HCT116 (cell line): Measurements from ENCODE around the gene PTPN23. TPM values are rescaled to one million over a fixed set of nuclear protein-coding genes. Genes with fewer than 3 reads are reported as not detected.

Experiments
- ATAC-seq: fragments of 200-7000 bp; cut with Tn5 transposase; 2 replicates; pipeline ENCODE4 v1.9.1; 2020; ENCODE audit warnings: mild to moderate bottlenecking, moderate library complexity
- BruUV-seq: library from RNA; stranded (reverse); fragments of 400-500 nt; replicated peaks from 2 replicates; lab custom pipeline; 2021; lab: Mats Ljungman, UMichigan
- CTCF ChIA-PET: fragments of 300-600 bp; sonication (Branson Sonifier 250); formaldehyde crosslinking; loops from one replicate; lab custom pipeline; 2021; ENCODE audit warnings: antibody characterized with exemption; lab: Charles Lee
- POLR2A ChIA-PET: fragments of 300-600, 350-600 bp; sonication (Branson Sonifier 250); formaldehyde crosslinking; loops from one replicate; lab custom pipeline; 2021; ENCODE audit warnings: antibody characterized with exemption; lab: Charles Lee
- RAD21 ChIA-PET, 2 experiments: fragments of 300-600 bp; sonication (Branson Sonifier 250); formaldehyde crosslinking; loops; one replicate each; lab custom pipeline; 2023; ENCODE audit warnings: low total read pairs in 2 of 2; ENCODE audit not compliant: uncharacterized antibody in 2 of 2, unreplicated experiment in 2 of 2, low non-redundant PET in 1 of 2; lab: Charles Lee
- DNase-seq: peaks from one replicate; pipeline ENCODE4 v3.0.0-alpha.2; 2010; ENCODE audit warnings: low read depth, low spot score
- H2AFZ ChIP-seq: fragments of 200-600 bp; shearing (Covaris generic), sonication (generic); 2 replicates; pipeline ENCODE4 v1.6.1; 2017; ENCODE audit warnings: low read depth, mixed run types, mixed read lengths, antibody characterized with exemption, low read length; ENCODE audit not compliant: poor library complexity, severe bottlenecking
- H3K27ac ChIP-seq: 2 replicates; pipeline ENCODE4 v1.5.1; 2012; ENCODE audit warnings: low read depth, low read length
- H3K27me3 ChIP-seq: fragments of 200-600 bp; sonication (generic); 2 replicates; pipeline ENCODE4 v1.6.1; 2016; ENCODE audit warnings: mixed run types, low read length, mixed read lengths; ENCODE audit not compliant: insufficient read depth
- H3K36me3 ChIP-seq, 2 experiments: fragments of 200-500 bp in 1 of 2; fragments of 200-600 bp in 1 of 2; sonication (Bioruptor generic) in 1 of 2; sonication (generic) in 1 of 2; 2 replicates each; pipeline versions ENCODE4 v1.5.1 to v1.6.1; 2014 to 2016; ENCODE audit warnings: low read length in 2 of 2, inconsistent platforms in 1 of 2, mixed read lengths in 1 of 2, mixed run types in 1 of 2; ENCODE audit not compliant: insufficient read depth in 2 of 2, control insufficient read depth in 1 of 2
- H3K4me1 ChIP-seq, 2 experiments: fragments of 200-600 bp in 1 of 2; sonication (generic) in 1 of 2; 2 replicates each; pipeline versions ENCODE4 v1.5.1 to v1.6.1; 2012 to 2017; ENCODE audit warnings: low read length in 2 of 2, inconsistent platforms in 1 of 2, mild to moderate bottlenecking in 1 of 2, mixed read lengths in 1 of 2, mixed run types in 1 of 2, moderate library complexity in 1 of 2; ENCODE audit not compliant: insufficient read depth in 2 of 2, control insufficient read depth in 1 of 2
- H3K4me2 ChIP-seq: fragments of 200-600 bp; sonication (generic); 2 replicates; pipeline ENCODE4 v1.6.1; 2017; ENCODE audit warnings: mixed run types, low read length, mixed read lengths
- H3K4me3 ChIP-seq, 2 experiments: fragments of 200-600 bp in 1 of 2; sonication (generic) in 1 of 2; replicated peaks in 1 of 2; 2 replicates each; pipeline ENCODE4 v1.5.1; 2011 to 2016; ENCODE audit warnings: low read length in 2 of 2, control low read depth in 1 of 2, low read depth in 1 of 2, mild to moderate bottlenecking in 1 of 2, mixed read lengths in 1 of 2, mixed run types in 1 of 2
- H3K79me2 ChIP-seq: fragments of 200-600 bp; sonication (generic); 2 replicates; pipeline ENCODE4 v1.6.1; 2017; ENCODE audit warnings: mild to moderate bottlenecking, mixed run types, low read length, moderate library complexity, mixed read lengths; ENCODE audit not compliant: insufficient read depth
- H3K9ac ChIP-seq: fragments of 200-600 bp; sonication (generic); 2 replicates; pipeline ENCODE4 v1.6.1; 2016; ENCODE audit warnings: low read length, mixed read lengths
- H3K9me2 ChIP-seq: fragments of 200-600 bp; sonication (generic), shearing (Covaris generic); 2 replicates; pipeline ENCODE4 v1.6.1; 2017; ENCODE audit warnings: mixed run types, mild to moderate bottlenecking, moderate library complexity; ENCODE audit not compliant: insufficient read depth
- H3K9me3 ChIP-seq, 2 experiments: fragments of 200-500 bp in 1 of 2; fragments of 200-600 bp in 1 of 2; sonication (Bioruptor generic) in 1 of 2; sonication (generic) in 1 of 2; 2 replicates each; pipeline ENCODE4 v1.6.1; 2014 to 2017; ENCODE audit warnings: low read length in 2 of 2, mixed read lengths in 2 of 2, inconsistent platforms in 1 of 2, low read depth in 1 of 2, mild to moderate bottlenecking in 1 of 2, mixed run types in 1 of 2, moderate library complexity in 1 of 2; ENCODE audit not compliant: control insufficient read depth in 1 of 2, insufficient read depth in 1 of 2
- H4K20me1 ChIP-seq: fragments of 200-600 bp; sonication (generic), shearing (Covaris generic); 2 replicates; pipeline ENCODE4 v1.6.1; 2017; ENCODE audit warnings: mixed run types, mild to moderate bottlenecking, moderate library complexity; ENCODE audit not compliant: insufficient read depth
- ATF3 ChIP-seq: IDR thresholded peaks from 2 replicates; pipeline ENCODE4 v1.6.1; 2012
- CBX3 ChIP-seq: IDR thresholded peaks from 2 replicates; pipeline ENCODE4 v1.6.1; 2012; ENCODE audit warnings: low read depth
- EGR1 ChIP-seq: IDR thresholded peaks from 2 replicates; pipeline ENCODE4 v1.6.1; 2012; ENCODE audit warnings: low read depth
- EZH2 ChIP-seq: fragments of 200-600 bp; sonication (generic); IDR thresholded peaks from 2 replicates; pipeline ENCODE4 v1.6.1; 2017; ENCODE audit warnings: antibody characterized with exemption, mixed run types
- EZH2phosphoT487 ChIP-seq: fragments of 200-600 bp; IDR thresholded peaks from 2 replicates; pipeline ENCODE4 v1.6.1; 2018; ENCODE audit warnings: antibody characterized with exemption, borderline replicate concordance
- JUND ChIP-seq: IDR thresholded peaks from 2 replicates; pipeline ENCODE4 v1.6.1; 2012
- REST ChIP-seq: IDR thresholded peaks from 2 replicates; pipeline ENCODE4 v1.6.1; 2012; ENCODE audit warnings: low read depth
- SIN3A ChIP-seq: IDR thresholded peaks from 2 replicates; pipeline ENCODE4 v1.6.1; 2012; ENCODE audit warnings: low read depth
- SP1 ChIP-seq: IDR thresholded peaks from 2 replicates; pipeline ENCODE4 v1.6.1; 2012; ENCODE audit warnings: low read depth
- ZBTB33 ChIP-seq: IDR thresholded peaks from 2 replicates; pipeline ENCODE4 v1.6.1; 2011; ENCODE audit warnings: mild to moderate bottlenecking, low read length, moderate library complexity; ENCODE audit not compliant: insufficient replicate concordance; ENCODE audit errors: extremely low read depth
- intact Hi-C: fragments of 100-400 bp; cut with micrococcal nuclease; formaldehyde crosslinking; loops from 2 replicates; pipeline ENCODE4 v1.10.0; 2022
- total RNA-seq: library from RNA; stranded (reverse); gene quantifications from one replicate; pipeline ENCODE4 v1.2.1, GENCODE V29; 2021; ENCODE audit not compliant: unreplicated experiment

Gene PTPN23
- total RNA-seq, 1 experiment from 2014 or later: 56.5 TPM

GRCh38 chr3:47399531-47400270 lies 18.9 kb downstream of the PTPN23 start:
- Histone ChIP-seq H3K4me1 (peaks cover under 1 to 5% of the 10 kb centered on the region in 2 experiments; a peak in 3 of 4 replicates), H4K20me1 (peaks cover 5% of the 10 kb centered on the region; the same call in 1 of the 2 replicates), H2AFZ (no peak overlapping the region), H3K27me3 (no peaks in the 10 kb centered on the region), H3K4me3 (no peak overlapping the region), H3K9me2 (no peaks in the 10 kb centered on the region), H3K79me2 (peaks cover 53% of the 10 kb centered on the region), H3K36me3 (peaks cover 0 to 3% of the 10 kb centered on the region in 2 experiments; a peak in 2 of 4 replicates), H3K9me3 (no peaks in the 10 kb centered on the region), H3K9ac (no peak overlapping the region), H3K27ac (no peak overlapping the region), H3K4me2 (no peak overlapping the region)
- DNase-seq (no peak), ATAC-seq (no peak)
- no peak for TF ChIP-seq EZH2
- TF ChIP-seq SP1: no peak
- TF ChIP-seq SIN3A: no peak
- TF ChIP-seq EGR1: no peak
- no peak for TF ChIP-seq EZH2phosphoT487
- TF ChIP-seq CBX3: no peak
- TF ChIP-seq ZBTB33: no peak
- TF ChIP-seq JUND: no peak
- no peak for TF ChIP-seq ATF3
- no peak for TF ChIP-seq REST
- ChIA-PET RAD21 (no interaction called here), POLR2A (interaction anchor here (1.3 kb wide), 1 partner anchor 19 kb away, joined by 3 read pairs; the partner anchor contains the start of gene PTPN23), CTCF (no interaction called here)
- intact Hi-C loops: no loop called here
- no TSS peak for BruUV-seq
